Astrocyte (in vitro differentiated cells and primary cell): ENCODE measurements around the gene AGAP9. TPM values are rescaled to one million over a fixed set of nuclear protein-coding genes. Genes with fewer than 3 reads are reported as not detected.

Experiments
- DNase-seq: peaks from one replicate; pipeline ENCODE4 v3.0.0-alpha.2; 2010; ENCODE audit warnings: low read depth
- FAIRE-seq: peaks from 2 replicates; lab custom pipeline; 2011; peaks lifted over from hg19 to GRCh38; lab: Jason Lieb, UNC
- H2AFZ ChIP-seq: 2 replicates; pipeline ENCODE4 v1.6.0; 2012; ENCODE audit warnings: low read depth, low read length, inconsistent platforms
- H3K27ac ChIP-seq: 2 replicates; pipeline ENCODE4 v1.5.1; 2011; ENCODE audit warnings: low read depth, low read length, inconsistent platforms
- H3K27me3 ChIP-seq: 2 replicates; pipeline ENCODE4 v1.6.0; 2011; ENCODE audit warnings: low read length, inconsistent platforms; ENCODE audit not compliant: insufficient read depth
- H3K36me3 ChIP-seq: 2 replicates; pipeline ENCODE4 v1.5.1; 2011; ENCODE audit warnings: low read length, inconsistent platforms; ENCODE audit not compliant: insufficient read depth
- H3K4me1 ChIP-seq: 2 replicates; pipeline ENCODE4 v1.5.1; 2011; ENCODE audit warnings: low read length, inconsistent platforms; ENCODE audit not compliant: insufficient read depth
- H3K4me2 ChIP-seq: 2 replicates; pipeline ENCODE4 v1.6.0; 2012; ENCODE audit warnings: low read length, inconsistent platforms
- H3K4me3 ChIP-seq: 2 replicates; pipeline ENCODE4 v1.5.1; 2011; ENCODE audit warnings: low read depth, mild to moderate bottlenecking, low read length, inconsistent platforms; ENCODE audit not compliant: insufficient read depth
- H3K79me2 ChIP-seq: 2 replicates; pipeline ENCODE4 v1.6.0; 2012; ENCODE audit warnings: mild to moderate bottlenecking, low read length, inconsistent platforms; ENCODE audit not compliant: insufficient read depth
- H3K9ac ChIP-seq: 2 replicates; pipeline ENCODE4 v1.6.0; 2012; ENCODE audit warnings: mild to moderate bottlenecking, low read length, inconsistent platforms
- H3K9me3 ChIP-seq: 2 replicates; pipeline ENCODE4 v1.5.1; 2012; ENCODE audit warnings: low read depth, mild to moderate bottlenecking, low read length, inconsistent platforms; ENCODE audit not compliant: insufficient read depth
- H4K20me1 ChIP-seq: 2 replicates; pipeline ENCODE4 v1.6.0; 2012; ENCODE audit warnings: low read length, inconsistent platforms; ENCODE audit not compliant: insufficient read depth
- H3K27ac Mint-ChIP-seq: one replicate; pipeline ENCODE4 v1.8.0; 2021; ENCODE audit warnings: mild to moderate bottlenecking, mixed read lengths; ENCODE audit not compliant: unreplicated experiment
- H3K27me3 Mint-ChIP-seq: one replicate; pipeline ENCODE4 v1.8.0; 2021; ENCODE audit warnings: low read depth, mixed read lengths; ENCODE audit not compliant: unreplicated experiment
- H3K36me3 Mint-ChIP-seq: one replicate; pipeline ENCODE4 v1.8.0; 2021; ENCODE audit warnings: low read depth, mixed read lengths; ENCODE audit not compliant: unreplicated experiment
- H3K4me1 Mint-ChIP-seq: one replicate; pipeline ENCODE4 v1.8.0; 2021; ENCODE audit warnings: low read depth, mixed read lengths; ENCODE audit not compliant: unreplicated experiment
- H3K4me3 Mint-ChIP-seq: one replicate; pipeline ENCODE4 v1.8.0; 2021; ENCODE audit warnings: mild to moderate bottlenecking, moderate library complexity, mixed read lengths; ENCODE audit not compliant: unreplicated experiment
- H3K9me3 Mint-ChIP-seq: one replicate; pipeline ENCODE4 v1.8.0; 2021; ENCODE audit warnings: mild to moderate bottlenecking, mixed read lengths; ENCODE audit not compliant: unreplicated experiment
- CTCF ChIP-seq: IDR thresholded peaks from 2 replicates; pipeline ENCODE4 v1.5.1; 2011; ENCODE audit warnings: low read depth, mild to moderate bottlenecking, inconsistent platforms, low read length, moderate library complexity; ENCODE audit not compliant: insufficient read depth
- EZH2 ChIP-seq: IDR thresholded peaks from 2 replicates; pipeline ENCODE4 v1.6.1; 2012; ENCODE audit warnings: mild to moderate bottlenecking, low read length, inconsistent platforms; ENCODE audit not compliant: insufficient read depth
- total RNA-seq: library from RNA; stranded (reverse); gene quantifications from 2 replicates; pipeline ENCODE4 v1.2.1, GENCODE V29; 2021

AGAP9 gene
- total RNA-seq, 1 donor from 2014 or later: 7.0 TPM

- DNase-seq (no peak), FAIRE-seq (no peak)
- Mint-ChIP-seq H3K4me1 (peaks cover 18% of the 10 kb centered on the region), H3K27me3 (peaks cover 19% of the 10 kb centered on the region), H3K9me3 (peaks cover 2% of the 10 kb centered on the region), H3K36me3 (no peaks in the 10 kb centered on the region), H3K4me3 (no peak overlapping the region), H3K27ac (no peak overlapping the region)
- TF ChIP-seq EZH2: no peak
- no peak for TF ChIP-seq CTCF
- H3K9ac ChIP-seq: no peak overlapping the region
- H4K20me1 ChIP-seq: no peaks in the 10 kb centered on the region
- H3K79me2 ChIP-seq: no peaks in the 10 kb centered on the region
- H3K27ac ChIP-seq: no peak overlapping the region
- H3K4me2 ChIP-seq: no peak overlapping the region
- no peaks in the 10 kb centered on the region for H3K36me3 ChIP-seq
- no peak overlapping the region for H3K4me3 ChIP-seq
- H3K9me3 ChIP-seq: no peaks in the 10 kb centered on the region
- H2AFZ ChIP-seq: no peak overlapping the region
- no peaks in the 10 kb centered on the region for H3K27me3 ChIP-seq
- H3K4me1 ChIP-seq: peaks cover 8% of the 10 kb centered on the region
Observed at GRCh38 chr10:47454780-47455058, 68.7 kb downstream of the AGAP9 start.

- no peak for FAIRE-seq
- no peak overlapping the region for H3K27ac ChIP-seq
- H3K9me3 ChIP-seq: no peaks in the 10 kb centered on the region
- TF ChIP-seq EZH2 (no peak), CTCF (no peak)
- Mint-ChIP-seq H3K4me3 (no peak overlapping the region), H3K9me3 (peaks cover 2% of the 10 kb centered on the region), H3K36me3 (no peaks in the 10 kb centered on the region), H3K27me3 (peaks cover 19% of the 10 kb centered on the region), H3K27ac (no peak overlapping the region), H3K4me1 (peaks cover 17% of the 10 kb centered on the region)
- no peaks in the 10 kb centered on the region for H3K36me3 ChIP-seq
- H3K4me1 ChIP-seq: peaks cover 8% of the 10 kb centered on the region
- no peak overlapping the region for H3K9ac ChIP-seq
- no peak overlapping the region for H2AFZ ChIP-seq
- DNase-seq: no peak
- no peaks in the 10 kb centered on the region for H3K27me3 ChIP-seq
- H4K20me1 ChIP-seq: no peaks in the 10 kb centered on the region
- no peaks in the 10 kb centered on the region for H3K79me2 ChIP-seq
- no peak overlapping the region for H3K4me3 ChIP-seq
- H3K4me2 ChIP-seq: no peak overlapping the region
Observed at GRCh38 chr10:47454008-47454779, 69.2 kb downstream of the AGAP9 start.
